ENCODE data around the gene GLT6D1.

Gene GLT6D1

DNA sequence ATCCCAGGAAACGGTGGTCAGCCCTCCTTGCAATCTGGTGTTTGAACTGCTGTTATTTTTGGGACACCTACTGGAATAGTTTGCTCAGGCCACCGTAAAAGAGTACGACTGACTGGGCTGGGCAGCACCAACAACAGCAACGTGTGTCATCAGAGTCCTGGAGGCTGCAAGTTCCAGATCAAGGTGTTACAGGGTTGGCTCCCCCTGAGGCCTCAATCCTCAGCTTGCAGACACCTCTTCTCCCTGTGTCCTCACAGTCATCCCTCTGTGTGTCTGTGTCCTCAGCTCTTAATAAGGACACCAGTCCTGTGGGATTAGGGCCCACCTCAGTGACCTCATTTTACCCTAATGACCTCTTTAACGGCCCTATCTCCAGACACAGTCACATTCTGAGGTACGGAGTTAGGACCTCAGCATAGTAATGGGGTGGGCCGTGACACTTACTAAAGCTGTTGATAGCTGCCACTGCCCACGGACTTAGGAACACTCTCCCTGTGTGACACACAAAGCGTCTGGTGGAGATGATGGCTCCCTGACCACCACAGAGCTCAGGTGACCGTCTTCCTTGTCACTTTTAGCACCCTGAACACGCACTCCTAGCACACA lies 16.8 kb downstream of the GLT6D1 start:
- DNase-seq (ENCODE audit: low read depth): no peak

- DNase-seq (ENCODE audit: low read depth): no peak
Observed at GRCh38 chr9:135620558-135620957, 18.8 kb downstream of the GLT6D1 start.

GRCh38 chr9:135619599-135619886 lies 19.8 kb downstream of the GLT6D1 start:
- DNase-seq (ENCODE audit: low read depth): no peak

DNA sequence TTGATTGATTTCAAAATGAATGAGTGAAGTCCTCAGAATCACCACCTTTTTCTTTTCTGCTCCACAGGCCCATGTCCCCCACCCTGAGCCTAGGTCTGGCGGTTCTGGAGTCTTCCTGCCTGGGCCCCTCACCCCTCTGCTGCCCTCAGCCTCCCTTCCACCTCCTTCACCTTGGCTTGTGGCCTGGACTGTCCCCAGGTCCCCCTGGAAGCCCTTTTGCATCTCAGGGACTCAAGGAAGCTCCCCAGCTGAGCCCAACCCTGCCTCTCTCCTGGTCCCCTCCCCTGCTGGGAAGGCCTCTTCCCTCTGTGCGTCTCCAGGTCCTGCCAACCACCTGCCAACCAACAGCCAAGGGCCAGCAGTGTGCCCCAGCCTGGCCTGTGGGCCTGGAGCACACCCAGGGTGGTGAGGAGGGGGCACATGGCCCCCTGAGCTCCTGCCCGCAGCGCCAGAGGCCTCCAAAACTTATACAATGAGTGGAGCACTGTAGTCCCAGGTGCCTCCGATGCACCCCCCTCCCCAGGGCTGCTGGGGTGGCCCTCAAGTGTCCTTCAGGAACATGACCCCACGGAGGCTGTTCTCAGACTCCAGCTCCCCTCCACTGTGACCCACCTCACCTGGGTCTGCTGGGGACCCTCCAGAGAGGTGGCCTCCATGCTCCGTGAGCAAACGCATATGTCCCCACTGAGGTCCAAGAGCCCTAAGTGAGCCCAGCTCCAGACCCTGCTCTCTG lies 20.3 kb downstream of the GLT6D1 start:
- no peak for DNase-seq (ENCODE audit: low read depth)

DNA sequence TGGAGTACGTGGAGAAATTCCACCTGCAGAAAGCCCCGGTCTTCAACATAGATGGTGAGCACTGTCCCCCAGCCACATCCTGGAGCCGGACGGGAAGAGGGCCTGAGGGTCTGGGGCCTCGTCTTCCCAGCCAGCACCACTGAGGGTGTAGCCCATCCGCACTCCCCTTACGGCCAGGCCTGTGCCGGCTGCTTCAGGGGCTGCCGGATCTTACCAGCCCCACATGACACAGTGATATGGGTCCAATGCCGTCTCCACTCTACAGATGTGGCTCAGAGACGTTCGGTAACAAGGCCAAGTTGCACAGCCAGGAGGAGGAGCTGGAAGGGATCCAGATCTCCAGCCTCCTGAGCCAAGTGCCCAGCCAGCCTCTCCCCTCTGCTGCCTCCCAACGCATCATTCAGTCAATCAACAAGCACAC lies 21.3 kb downstream of the GLT6D1 start:
- DNase-seq (ENCODE audit: low read depth): no peak

DNA sequence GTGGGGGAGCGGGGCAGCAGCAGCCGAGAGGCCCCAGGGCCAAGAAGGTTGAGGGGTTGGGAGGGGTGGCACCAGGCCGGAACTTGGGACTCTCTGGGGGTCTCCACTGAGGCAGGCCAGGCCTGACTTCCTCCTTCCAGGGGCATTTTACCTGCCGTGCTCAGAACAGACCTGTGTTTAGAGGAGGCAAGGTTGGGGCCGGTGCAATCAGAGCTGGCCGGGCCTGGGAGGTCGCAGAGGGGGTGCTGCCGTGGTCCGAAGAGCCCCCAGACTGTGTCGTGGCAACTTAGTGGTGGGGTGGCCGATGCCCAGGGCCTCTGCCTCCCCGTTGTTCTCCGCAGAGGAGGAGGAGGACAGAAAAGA lies 21.8 kb downstream of the GLT6D1 start:
- DNase-seq (ENCODE audit: low read depth): no peak

DNA sequence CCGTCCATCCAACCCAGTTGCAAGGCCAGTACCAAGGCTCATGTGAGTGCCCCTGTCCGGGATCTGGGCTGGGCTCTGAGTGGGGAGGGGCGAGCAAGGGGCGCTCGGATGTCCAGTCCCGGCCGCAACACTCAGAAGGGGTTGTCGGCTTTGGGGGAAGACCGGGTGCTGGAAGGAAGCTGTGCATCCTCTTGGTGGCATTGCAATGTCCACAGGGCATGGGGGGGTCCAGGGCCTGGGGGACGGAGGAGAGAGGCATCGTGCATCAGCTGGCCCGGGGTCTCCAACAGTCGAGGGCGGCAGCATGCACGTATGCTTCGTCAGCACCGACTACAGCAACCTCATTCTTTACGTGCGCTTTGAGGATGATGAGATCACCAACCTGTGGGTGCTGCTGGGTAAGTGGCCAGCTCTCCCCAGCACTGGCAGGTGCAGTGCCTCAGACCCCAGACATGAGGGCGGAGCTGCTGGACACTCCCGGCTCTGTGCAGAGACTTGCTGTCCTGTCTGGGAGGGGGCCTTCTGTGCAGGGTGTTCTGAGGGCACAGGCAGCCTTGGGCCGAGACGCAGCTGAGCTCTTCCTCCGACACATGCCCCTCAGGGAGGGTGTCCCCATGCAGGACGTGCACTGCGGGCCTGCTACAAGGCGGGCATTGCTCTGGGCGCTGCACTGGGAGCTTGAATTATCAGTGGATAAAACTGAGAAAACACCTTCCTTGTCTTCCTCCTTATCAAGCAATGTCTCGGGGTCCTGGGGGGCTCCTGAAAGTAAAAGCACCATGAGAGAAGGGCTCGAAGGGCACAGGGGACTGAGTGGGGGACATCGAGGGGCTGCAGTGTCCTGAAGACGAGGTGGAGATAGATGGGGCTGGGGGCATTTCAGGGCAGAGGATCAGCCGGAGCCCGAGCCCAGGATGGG lies 22.5 kb downstream of the GLT6D1 start:
- no peak for DNase-seq (ENCODE audit: low read depth)

GRCh38 chr9:135615666-135616618 lies 23.4 kb downstream of the GLT6D1 start:
- no peak for DNase-seq (ENCODE audit: low read depth)

DNA sequence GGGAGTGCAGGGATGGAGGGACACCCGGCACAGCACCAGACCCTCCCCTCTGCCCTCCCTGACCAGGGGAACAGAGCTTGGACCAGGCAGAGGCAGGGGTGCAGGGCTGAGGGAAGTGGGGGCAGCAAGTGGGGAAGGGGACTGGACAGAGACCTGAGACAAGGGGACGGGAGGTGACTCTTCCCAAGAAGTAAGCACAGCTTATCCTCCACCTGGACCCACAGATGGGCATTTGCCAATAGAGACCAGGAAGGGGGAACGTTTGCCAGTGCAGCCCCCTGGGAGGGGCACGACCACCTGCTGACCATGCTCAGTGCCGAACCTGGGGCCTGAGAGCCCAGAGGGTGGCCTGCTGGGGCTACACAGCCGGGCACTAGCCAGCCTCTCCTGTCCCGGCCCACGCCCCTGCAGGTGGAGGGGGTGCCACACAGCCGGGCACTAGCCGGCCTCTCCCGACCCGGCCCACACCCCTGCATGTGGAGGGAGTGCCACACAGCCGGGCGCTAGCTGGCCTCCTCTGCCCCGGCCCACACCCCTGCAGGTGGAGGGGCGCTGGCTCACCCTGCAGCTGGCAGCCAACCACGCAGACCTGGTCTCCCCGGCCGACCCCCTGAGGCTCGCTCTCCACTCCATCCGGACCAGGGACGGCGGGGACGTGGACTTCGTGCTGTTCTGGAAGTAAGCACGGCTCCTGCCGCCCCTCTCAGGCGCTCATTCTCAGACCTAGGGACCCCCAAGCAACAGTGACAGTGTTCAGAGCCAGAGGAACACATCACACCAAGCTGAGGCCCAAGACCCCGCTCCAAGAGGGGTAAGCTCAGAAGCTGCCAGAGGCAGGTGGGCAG lies 24.3 kb downstream of the GLT6D1 start:
- no peak for DNase-seq (ENCODE audit: low read depth)

GRCh38 chr9:135613946-135614805 lies 25.2 kb downstream of the GLT6D1 start:
- DNase-seq (ENCODE audit: low read depth): no peak

DNA sequence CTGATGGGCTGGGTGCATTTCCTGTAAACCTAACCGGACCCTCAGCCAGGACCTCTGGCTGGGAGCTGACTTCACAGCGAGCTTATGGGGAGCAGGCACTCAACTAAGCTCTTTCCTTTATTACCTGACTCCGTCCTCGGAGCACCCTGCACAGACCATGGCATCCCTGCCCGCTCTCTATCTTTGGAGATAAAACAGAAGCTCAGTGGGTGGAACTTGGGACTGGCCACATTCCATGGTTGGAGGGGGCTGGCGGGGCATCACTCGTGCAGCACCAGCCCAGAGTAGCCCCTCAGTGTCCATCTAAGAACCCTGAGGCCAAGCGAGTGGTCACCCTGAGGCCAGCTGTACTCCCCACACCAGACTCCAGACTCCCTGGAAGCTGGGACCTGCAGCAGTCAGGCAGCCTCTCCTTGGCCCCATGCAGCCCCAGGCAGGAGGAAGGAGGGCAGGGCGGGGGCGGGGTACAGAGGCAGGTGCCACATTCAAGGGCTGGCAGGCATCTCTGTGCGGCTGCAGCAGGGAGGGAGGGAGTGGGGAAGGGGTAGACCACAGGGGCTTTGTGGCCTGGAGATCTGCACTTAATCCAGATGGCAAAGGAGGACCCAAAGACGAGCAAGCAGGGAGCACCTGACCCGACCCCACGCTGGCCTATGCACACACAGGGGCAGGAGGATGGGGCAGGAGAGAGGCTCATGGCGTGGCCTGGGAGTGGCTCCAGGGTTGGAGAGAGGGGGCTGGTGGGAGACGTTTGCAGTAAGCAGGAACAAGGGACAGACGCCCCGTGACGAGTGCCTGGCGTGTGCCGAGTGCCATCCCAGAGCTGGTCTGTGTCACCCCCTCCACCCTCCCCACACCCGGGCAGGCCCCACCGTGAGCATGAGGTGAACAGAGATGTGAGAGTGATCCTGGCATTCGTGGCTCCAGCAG lies 26.1 kb downstream of the GLT6D1 start:
- no peak for DNase-seq (ENCODE audit: low read depth)

DNA sequence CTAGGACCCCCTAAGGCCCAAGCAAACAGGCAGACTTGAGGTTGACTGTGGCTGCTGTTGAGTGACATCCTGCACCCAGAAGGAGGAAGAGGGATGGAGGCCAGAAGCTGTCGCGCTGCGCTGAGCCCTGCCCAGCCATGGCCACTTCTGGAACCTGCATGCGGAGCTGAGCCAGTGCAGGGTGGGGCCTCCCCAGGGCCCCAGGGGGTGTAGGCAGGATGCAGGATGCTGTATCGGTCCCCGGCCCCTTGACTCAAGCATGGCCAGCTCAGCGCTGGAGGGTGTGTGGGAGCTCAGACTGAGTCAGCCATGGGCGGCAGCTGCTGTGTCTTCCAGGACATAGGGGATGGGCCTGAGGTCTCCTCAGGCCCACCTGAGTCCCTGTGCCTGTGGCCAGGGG lies 26.9 kb downstream of the GLT6D1 start:
- no peak for DNase-seq (ENCODE audit: low read depth)

DNA sequence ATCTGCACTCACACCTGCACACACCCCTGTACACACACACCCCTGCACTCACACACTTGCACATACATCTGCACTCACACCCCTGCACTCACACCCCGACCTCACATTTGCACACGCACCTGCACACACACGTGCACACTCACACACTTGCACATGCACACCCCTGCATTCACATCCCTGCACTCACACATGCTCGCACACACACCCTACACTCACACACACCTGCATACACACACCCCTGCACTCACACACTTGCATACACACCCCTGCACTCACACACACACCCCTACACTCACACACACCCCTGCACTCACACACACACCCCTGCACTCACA lies 27.5 kb downstream of the GLT6D1 start:
- DNase-seq (ENCODE audit: low read depth): no peak

GRCh38 chr9:135611142-135611874 lies 28.0 kb downstream of the GLT6D1 start:
- DNase-seq (ENCODE audit: low read depth): no peak

DNA sequence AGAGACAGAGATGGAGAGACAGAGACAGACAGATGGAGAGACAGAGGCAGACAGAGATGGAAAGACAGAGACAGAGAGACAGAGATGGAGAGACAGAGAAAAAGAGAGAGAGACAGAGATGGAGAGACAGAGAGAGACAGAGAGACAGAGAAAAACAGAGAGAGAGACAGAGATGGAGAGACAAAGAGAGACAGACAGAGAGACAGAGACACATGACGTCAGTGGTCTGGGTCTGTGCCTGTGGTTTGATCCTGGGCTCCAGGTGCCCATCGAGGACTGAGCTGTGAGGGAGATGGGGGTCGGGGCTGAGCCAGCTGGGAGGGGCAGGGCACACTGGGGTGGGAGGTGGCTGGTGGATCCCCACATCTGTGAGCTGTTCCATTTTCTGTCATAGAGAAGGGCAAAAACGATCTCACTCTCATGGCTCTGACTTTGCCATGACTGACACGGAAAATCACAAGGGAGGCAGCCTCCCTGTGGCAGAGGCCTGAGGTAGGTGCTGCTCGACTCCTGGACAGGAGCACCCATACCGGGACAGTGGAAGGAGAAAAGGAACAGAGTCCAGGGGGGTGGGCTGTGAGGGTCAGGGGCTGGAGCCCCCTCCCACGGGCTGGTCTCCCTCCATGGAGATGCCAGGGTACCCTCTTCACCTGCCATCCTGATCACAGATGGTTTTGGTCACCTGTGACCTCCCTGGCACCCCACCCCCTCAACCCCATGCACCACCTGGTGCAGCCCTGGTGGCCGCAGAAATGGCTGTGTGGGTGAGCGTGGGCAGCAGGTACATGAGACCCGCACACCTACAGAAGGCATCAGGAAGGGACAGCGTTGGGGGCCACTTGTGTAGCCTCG lies 28.8 kb downstream of the GLT6D1 start:
- DNase-seq (ENCODE audit: low read depth): no peak

DNA sequence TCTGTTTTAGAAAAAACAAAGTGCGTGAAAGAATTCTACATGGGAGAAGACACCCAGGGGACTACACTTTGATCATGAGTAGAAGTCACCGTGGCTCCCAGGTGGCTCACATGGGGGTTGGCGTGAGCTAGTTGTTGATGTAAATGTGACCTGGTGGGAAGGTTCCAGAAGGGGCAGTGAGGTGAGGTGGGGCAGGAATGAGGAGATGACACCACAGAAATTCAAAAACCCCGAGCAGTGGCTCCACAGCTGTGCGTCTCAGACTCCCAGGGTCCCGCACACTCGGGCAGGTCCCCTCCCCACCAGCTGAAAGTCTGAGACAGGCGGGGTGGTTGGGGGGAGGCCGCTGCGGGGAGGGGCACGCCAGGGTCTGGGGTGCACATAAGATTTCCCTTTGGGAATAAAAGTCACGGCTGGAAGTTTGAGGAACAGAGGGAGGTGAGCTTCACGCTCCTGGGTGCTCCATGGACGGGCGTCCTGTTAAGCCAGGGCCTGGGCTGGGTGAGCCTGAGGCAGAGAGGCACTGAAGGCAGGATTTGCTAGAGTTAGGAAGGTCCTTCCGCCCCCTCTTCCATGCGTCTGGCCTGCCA lies 29.9 kb downstream of the GLT6D1 start:
- DNase-seq (ENCODE audit: low read depth): no peak

DNA sequence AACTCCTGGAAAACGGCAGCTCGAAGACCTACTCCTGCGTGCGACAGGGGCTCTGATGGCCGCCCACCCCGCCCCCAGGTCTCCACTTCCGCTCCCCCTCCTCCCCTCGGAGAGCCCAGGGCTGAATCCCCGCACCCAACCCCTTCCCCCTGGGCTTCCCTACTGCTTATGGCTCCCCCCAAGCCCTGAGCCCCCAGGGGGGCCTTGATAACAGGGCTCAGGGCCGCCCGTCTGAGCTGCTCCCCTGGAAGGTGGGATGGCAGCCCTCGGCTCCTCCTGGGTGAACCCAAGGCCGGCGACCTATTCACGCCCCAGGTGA lies 30.4 kb downstream of the GLT6D1 start:
- DNase-seq (ENCODE audit: low read depth): no peak

All from GM04504 (cell line).